ENCODE data around the gene CBLN2.

CBLN2 gene

DNA sequence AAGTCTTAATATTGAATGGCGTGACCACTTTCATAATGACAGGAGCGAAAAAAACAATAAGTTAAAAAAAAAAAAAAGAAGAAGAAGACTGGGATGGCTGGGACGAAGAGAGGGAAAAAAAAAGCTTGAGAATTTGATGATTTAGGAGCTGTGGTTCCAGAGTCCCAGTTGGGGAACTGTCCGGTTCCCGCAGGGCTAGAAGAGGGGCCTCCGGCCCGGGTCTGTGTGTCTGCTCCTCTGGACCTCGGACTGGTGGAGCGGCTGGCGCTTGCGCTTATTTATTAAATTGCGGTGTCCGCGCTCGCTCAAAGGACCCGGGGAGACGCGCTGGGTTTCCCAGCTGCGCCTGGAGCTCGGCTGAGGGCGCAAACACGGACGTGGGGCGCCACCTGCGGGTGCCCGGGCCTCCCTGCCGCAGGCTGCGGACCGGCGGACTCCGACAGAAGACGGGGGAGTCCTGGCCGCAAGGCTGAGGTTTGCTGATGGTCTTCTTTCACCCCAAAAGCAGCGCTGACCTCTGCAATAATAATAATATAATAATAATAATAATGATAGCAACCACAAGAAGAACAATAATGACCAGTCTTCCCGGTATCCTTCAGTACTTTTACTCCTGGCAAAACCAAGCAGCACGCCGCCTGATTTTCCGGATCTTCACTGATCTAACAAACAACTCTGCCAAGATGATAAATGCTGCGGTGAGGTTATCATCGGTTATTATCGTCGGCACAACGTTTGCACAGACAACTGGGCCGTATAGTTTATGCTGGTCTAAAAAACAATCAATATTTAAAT lies at the start of gene CBLN2:
CBLN2 (minus strand) TSS at position 251 of the 795 bp plus-strand sequence. CDS start 2,182 bp downstream, outside the sequence.
- Histone ChIP-seq H3K9me3 (no peaks in the 10 kb centered on the region), H3K36me3 (replicated peaks) (no peaks in the 10 kb centered on the region), H3K27me3 (ENCODE audit: low read depth) (no peaks in the 10 kb centered on the region; the same call in none of the 2 replicates), H3K4me1 (no peaks in the 10 kb centered on the region; the same call in 1 of the 2 replicates), H3K4me3 (no peak within 1 kb of the TSS)
- peak; percentile 36 to 75 for DNase-seq (ENCODE audit: low spot score in 2 of 2)
- in situ Hi-C loops (cut with MboI; ENCODE audit: low sequenced_read_pairs): no loop called here

DNA sequence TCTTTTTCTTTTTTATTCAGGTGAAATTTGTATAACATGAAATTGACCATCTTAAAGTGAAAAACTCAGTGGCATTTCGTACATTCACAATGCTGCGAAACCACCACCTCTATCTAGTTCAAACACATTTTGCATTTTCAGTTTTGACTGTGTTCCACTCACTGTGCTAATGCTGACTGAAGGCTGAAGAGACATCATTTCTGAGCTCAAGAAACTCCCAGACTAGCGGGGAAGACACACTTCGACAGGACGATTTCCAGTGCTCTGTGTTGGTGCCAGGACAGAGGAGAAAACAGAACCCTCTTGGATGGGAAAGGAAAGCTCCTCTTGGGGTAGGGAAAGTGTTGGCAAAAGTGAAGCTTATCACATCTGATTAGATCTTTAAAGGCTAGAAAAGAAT lies 44.2 kb upstream of the CBLN2 start:
- no peak for DNase-seq (ENCODE audit: low spot score in 2 of 2)
- no peaks in the 10 kb centered on the region for H3K9me3 ChIP-seq

DNA sequence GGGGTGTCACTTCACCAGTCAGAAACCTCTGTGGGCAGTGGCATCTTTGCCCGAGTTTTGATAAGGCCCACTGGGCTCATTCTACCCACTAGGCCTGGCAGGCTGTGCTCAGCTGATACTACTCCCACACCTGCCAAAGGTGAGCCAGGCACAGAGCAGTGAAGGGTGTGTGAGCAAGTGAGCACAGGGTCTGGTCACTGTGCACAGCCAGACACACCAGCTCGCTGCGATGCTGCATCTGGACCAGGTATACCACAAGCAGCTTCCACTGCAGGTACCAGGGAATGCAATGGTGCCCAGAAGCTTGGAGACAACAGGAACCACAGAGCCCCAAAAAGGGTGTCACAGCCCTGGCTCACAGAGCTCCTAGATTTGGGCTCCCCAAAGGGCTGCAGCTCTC lies 40.6 kb upstream of the CBLN2 start:
- no peaks in the 10 kb centered on the region for H3K36me3 ChIP-seq (replicated peaks)
- no peaks in the 10 kb centered on the region for H3K9me3 ChIP-seq
- H3K27me3 ChIP-seq (ENCODE audit: low read depth): no peaks in the 10 kb centered on the region
- no peak for DNase-seq (ENCODE audit: low spot score in 2 of 2)
- in situ Hi-C loops (cut with MboI; ENCODE audit: low sequenced_read_pairs): no loop called here
- H3K4me3 ChIP-seq: no peak overlapping the region
- no peaks in the 10 kb centered on the region for H3K4me1 ChIP-seq

More for the DNA sequence above, 44.2 kb upstream of the CBLN2 start:
- H3K27me3 ChIP-seq (ENCODE audit: low read depth): no peaks in the 10 kb centered on the region
- H3K4me3 ChIP-seq: no peak overlapping the region
- H3K36me3 ChIP-seq (replicated peaks): no peaks in the 10 kb centered on the region
- no peaks in the 10 kb centered on the region for H3K4me1 ChIP-seq
- in situ Hi-C loops (cut with MboI; ENCODE audit: low sequenced_read_pairs): no loop called here

DNA sequence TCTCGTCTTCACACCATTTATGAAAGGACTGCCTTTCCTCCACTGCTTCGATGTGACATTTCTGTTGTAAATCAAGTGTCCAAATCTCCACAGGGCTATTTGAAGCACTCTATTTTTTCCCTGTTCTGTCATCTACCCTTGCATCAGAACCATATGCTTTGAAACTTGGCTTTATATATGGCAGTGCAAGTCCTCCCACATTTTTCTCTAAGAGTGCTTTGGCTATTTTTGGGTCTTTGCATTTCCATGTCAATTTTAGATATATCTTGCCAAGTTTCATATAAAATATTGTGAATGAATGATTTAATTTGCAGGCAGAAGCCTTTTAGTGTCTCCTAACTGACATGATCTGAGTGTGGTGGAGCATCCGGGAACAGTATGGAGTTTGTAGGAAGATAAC lies 37.8 kb upstream of the CBLN2 start:
- no peak overlapping the region for H3K4me3 ChIP-seq
- no peaks in the 10 kb centered on the region for H3K36me3 ChIP-seq (replicated peaks)
- DNase-seq (ENCODE audit: low spot score in 2 of 2): no peak
- H3K9me3 ChIP-seq: no peaks in the 10 kb centered on the region
- H3K4me1 ChIP-seq: no peaks in the 10 kb centered on the region
- H3K27me3 ChIP-seq (ENCODE audit: low read depth): no peaks in the 10 kb centered on the region
- in situ Hi-C loops (cut with MboI; ENCODE audit: low sequenced_read_pairs): no loop called here

DNA sequence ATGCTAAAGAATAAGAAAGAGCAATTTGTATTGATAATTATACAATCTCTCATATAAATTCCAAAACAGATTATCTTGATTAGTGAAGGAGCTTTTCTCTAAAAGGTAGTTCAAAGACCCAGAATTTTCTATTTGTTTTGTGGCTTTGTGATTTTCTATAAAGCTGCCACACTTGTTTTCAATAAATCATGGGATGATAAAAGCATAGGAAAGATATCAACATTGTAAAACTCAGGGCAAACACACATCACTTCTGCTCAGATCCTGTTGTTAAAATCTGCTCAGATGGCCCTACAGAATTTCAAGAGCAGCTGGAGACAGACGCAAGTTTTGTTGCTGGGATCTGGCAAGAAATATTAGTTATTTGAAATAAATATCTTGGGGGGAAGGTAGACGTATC lies 28.8 kb upstream of the CBLN2 start:
- no peaks in the 10 kb centered on the region for H3K9me3 ChIP-seq
- no peaks in the 10 kb centered on the region for H3K4me1 ChIP-seq
- no peak for DNase-seq (ENCODE audit: low spot score in 2 of 2)
- no peak overlapping the region for H3K4me3 ChIP-seq
- in situ Hi-C loops (cut with MboI; ENCODE audit: low sequenced_read_pairs): no loop called here
- no peaks in the 10 kb centered on the region for H3K36me3 ChIP-seq (replicated peaks)
- H3K27me3 ChIP-seq (ENCODE audit: low read depth): no peaks in the 10 kb centered on the region

DNA sequence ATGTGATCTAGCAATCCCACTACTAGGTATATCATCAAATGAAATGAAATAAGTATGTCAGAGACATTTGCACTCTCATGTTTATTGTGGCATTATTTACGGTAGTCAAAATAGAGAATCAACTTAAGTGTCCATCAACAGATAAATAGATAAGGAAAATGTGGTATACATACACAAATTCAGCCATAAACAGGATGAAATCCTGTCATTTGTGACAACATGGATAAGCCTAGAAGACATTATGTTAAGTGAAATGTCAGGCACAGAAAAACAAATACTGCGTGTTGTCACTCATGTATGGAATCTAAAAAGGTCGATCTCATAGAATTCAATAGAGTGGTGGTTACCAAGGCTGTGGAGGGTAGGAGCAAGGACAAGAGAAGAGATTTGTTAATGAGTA lies 22.1 kb upstream of the CBLN2 start:
- Histone ChIP-seq H3K9me3 (no peaks in the 10 kb centered on the region), H3K4me1 (no peaks in the 10 kb centered on the region)
- in situ Hi-C loops (cut with MboI; ENCODE audit: low sequenced_read_pairs): no loop called here

DNA sequence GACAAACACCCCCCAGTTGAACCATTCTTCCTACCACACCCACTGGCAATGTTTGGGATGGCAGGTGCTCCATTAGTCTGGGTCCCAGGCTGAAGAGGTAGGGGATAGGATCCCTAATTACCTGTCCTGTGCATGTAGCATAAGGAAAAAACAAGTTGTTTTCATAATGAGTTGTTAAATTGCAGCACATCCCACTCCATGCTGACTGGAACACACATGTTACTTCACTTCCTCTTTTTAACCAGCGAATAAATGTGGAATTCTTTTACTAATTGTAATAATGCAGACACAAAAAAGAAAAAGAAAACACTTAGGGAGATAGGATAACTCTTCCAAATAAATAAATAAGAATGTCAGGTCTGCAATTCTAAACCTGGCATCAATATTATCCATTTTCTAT lies 11.8 kb upstream of the CBLN2 start:
- in situ Hi-C loops (cut with MboI; ENCODE audit: low sequenced_read_pairs): no loop called here
- H3K27me3 ChIP-seq (ENCODE audit: low read depth): no peaks in the 10 kb centered on the region

More for the DNA sequence above, 22.1 kb upstream of the CBLN2 start:
- Histone ChIP-seq H3K4me3 (no peak overlapping the region), H3K27me3 (ENCODE audit: low read depth) (no peaks in the 10 kb centered on the region), H3K36me3 (replicated peaks) (no peaks in the 10 kb centered on the region)
- no peak for DNase-seq (ENCODE audit: low spot score in 2 of 2)

DNA sequence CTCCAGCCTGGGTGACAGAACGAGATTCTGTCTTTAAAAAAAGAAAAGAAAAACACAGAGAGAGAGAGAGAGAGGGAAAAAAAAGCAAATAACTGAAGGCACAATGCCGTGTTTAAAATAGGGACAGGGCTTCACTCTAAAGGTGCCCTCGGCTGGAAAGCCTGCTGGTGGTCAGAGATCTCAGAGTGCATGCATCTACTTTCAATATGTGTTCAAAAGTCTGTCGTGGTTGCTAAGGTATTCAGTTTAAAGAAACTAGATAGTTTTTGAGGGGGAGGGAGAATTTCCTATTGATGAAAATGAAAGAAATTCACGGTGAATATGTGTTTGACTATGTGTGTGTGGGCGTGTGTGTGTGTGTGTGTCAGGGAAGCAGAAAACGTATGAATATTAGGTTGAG lies 11.0 kb upstream of the CBLN2 start:
- no peak overlapping the region for H3K4me3 ChIP-seq
- H3K4me1 ChIP-seq: no peaks in the 10 kb centered on the region
- no peaks in the 10 kb centered on the region for H3K36me3 ChIP-seq (replicated peaks)
- DNase-seq (ENCODE audit: low spot score in 2 of 2): no peak
- H3K9me3 ChIP-seq: no peaks in the 10 kb centered on the region
- H3K27me3 ChIP-seq (ENCODE audit: low read depth): no peaks in the 10 kb centered on the region
- in situ Hi-C loops (cut with MboI; ENCODE audit: low sequenced_read_pairs): no loop called here

More for the DNA sequence above, 11.8 kb upstream of the CBLN2 start:
- no peak for DNase-seq (ENCODE audit: low spot score in 2 of 2)
- H3K4me1 ChIP-seq: no peaks in the 10 kb centered on the region
- no peaks in the 10 kb centered on the region for H3K36me3 ChIP-seq (replicated peaks)
- no peaks in the 10 kb centered on the region for H3K9me3 ChIP-seq
- H3K4me3 ChIP-seq: no peak overlapping the region

DNA sequence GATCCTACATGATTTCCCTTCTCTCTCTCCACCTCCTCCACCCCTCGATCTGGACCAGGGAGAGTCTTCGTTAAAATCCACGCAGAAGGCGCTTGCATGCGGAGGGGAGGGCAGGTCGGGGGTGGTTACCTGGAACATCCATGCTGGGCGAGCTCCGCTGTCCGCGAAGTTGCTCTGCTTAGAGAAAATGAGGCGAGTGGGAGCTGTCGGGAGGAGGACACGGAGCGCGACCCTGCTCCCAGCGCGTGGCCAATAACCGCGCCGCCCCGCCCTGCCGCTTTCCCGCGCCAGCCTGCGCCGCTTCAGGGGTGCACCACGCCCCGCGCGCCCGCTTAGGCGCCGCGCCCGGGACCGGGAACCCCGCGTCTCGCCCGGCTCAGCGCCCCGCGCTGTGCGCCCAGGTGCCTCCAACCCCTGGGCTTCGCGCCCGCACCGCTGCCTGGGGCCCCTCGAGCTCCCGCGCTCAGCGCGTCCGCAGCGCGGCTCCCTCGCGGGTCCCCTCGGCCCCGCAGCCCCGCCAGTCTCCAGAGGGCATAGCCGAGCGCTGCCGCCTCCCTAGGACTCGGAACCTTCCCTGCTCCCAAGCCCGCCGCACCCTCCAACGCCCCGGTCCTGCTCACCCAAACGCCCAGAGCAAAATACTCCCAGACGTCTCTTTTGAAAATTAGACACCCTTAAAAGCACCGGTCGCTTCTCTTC lies 636 bp downstream of the CBLN2 start:
- Histone ChIP-seq H3K4me3 (no peak overlapping the region), H3K27me3 (ENCODE audit: low read depth) (no peaks in the 10 kb centered on the region; the same call in none of the 2 replicates), H3K4me1 (no peaks in the 10 kb centered on the region; the same call in 1 of the 2 replicates), H3K9me3 (no peaks in the 10 kb centered on the region), H3K36me3 (replicated peaks) (no peaks in the 10 kb centered on the region)
- in situ Hi-C loops (cut with MboI; ENCODE audit: low sequenced_read_pairs): no loop called here
- no peak for DNase-seq (ENCODE audit: low spot score in 2 of 2)

DNA sequence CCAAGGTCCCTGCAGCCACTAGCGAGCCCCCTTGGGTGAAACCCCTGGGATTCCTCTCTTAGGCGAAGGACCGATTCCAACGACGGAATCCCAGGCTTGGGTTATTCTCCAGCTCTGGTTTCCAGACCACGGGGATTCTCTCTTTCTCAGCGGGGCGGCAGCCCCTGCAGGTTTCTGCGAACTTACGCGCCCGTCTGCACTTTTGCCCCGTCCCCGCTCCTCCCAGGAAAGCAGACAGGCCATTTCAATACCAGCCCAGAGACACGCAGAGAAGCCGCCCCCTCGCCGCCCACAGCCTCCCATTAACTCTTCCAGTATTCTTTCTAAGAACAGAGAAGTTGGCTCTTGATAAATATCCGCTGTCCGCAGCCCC lies 1.2 kb downstream of the CBLN2 start:
- Histone ChIP-seq H3K9me3 (no peaks in the 10 kb centered on the region), H3K4me3 (no peak overlapping the region), H3K36me3 (replicated peaks) (no peaks in the 10 kb centered on the region), H3K4me1 (no peaks in the 10 kb centered on the region; the same call in 1 of the 2 replicates), H3K27me3 (ENCODE audit: low read depth) (no peaks in the 10 kb centered on the region; the same call in none of the 2 replicates)
- in situ Hi-C loops (cut with MboI; ENCODE audit: low sequenced_read_pairs): no loop called here
- no peak for DNase-seq (ENCODE audit: low spot score in 2 of 2)

DNA sequence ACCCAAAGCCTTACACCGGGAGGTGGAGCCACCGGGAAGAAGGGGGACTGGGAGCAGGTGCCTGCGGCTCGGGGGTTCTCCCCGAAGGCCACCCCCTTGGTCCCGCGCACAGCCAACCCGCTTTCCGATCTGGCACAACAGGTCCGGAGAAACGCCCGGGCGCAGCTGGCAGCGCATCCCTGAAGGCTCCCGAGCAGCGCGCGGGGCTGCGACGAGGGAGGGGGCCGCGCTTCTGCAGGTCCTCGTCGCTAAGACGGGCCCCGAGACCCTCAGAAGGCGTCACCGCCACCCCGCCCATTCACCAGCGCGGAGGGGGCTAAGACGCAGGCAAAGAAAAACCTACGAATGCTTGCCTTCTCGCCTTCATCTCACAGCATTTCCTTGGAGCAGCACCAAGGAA lies 1.8 kb downstream of the CBLN2 start:
- in situ Hi-C loops (cut with MboI; ENCODE audit: low sequenced_read_pairs): no loop called here
- DNase-seq (ENCODE audit: low spot score in 2 of 2): no peak
- H3K4me3 ChIP-seq: no peak overlapping the region
- no peaks in the 10 kb centered on the region; the same call in 1 of the 2 replicates for H3K4me1 ChIP-seq
- H3K27me3 ChIP-seq (ENCODE audit: low read depth): no peaks in the 10 kb centered on the region; the same call in none of the 2 replicates
- H3K36me3 ChIP-seq (replicated peaks): no peaks in the 10 kb centered on the region
- H3K9me3 ChIP-seq: no peaks in the 10 kb centered on the region

DNA sequence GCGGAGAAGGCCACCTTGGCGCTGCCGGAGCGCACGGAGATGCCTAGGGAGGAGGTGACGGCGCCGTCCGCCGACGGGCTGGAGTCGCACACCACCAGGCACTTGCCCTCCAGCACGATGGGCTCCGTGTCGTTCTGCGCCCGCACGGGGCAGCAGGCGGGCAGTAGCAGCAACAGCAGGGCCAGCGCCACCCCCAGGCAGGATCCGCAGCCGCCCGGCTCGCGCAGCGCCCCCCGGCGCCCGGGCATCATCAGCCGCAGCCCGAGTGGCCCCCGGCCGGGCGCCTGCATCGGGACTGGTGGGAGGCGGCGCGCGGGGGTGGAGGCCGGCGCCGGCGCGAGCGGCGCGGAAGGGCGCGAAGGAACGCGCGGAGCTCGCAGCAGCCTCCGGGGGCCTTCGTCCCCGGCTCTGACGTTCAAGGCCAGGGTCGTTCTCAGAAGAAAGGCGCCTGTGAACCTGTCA lies 2.2 kb downstream of the CBLN2 start:
- in situ Hi-C loops (cut with MboI; ENCODE audit: low sequenced_read_pairs): no loop called here
- H3K4me1 ChIP-seq: no peaks in the 10 kb centered on the region; the same call in 1 of the 2 replicates
- H3K27me3 ChIP-seq (ENCODE audit: low read depth): no peaks in the 10 kb centered on the region; the same call in none of the 2 replicates
- DNase-seq (ENCODE audit: low spot score in 2 of 2): no peak
- no peak overlapping the region for H3K4me3 ChIP-seq
- no peaks in the 10 kb centered on the region for H3K36me3 ChIP-seq (replicated peaks)
- no peaks in the 10 kb centered on the region for H3K9me3 ChIP-seq

DNA sequence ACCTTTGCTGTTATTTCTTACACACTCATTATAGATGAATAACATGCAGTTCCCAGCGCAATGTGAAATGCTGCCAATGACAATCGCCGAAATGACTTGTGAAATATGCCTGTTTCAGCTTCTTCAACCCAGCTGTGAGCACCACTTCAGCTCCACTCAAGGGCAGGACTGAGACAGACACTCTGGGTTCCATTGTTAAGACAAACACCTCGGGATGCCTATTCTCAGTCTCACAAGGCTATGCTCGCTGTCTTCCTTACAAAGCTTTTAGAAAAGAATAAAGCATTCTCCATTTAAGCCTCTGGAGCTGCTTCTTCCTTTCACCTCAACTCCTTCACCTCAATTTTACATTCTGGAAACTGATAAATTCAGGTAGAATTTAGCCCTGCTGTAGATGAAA lies 4.2 kb downstream of the CBLN2 start:
- H3K36me3 ChIP-seq (replicated peaks): no peaks in the 10 kb centered on the region
- no peaks in the 10 kb centered on the region for H3K9me3 ChIP-seq
- H3K4me3 ChIP-seq: no peak overlapping the region
- in situ Hi-C loops (cut with MboI; ENCODE audit: low sequenced_read_pairs): no loop called here
- no peaks in the 10 kb centered on the region; the same call in 1 of the 2 replicates for H3K4me1 ChIP-seq
- H3K27me3 ChIP-seq (ENCODE audit: low read depth): no peaks in the 10 kb centered on the region; the same call in 1 of the 2 replicates
- no peak for DNase-seq (ENCODE audit: low spot score in 2 of 2)

DNA sequence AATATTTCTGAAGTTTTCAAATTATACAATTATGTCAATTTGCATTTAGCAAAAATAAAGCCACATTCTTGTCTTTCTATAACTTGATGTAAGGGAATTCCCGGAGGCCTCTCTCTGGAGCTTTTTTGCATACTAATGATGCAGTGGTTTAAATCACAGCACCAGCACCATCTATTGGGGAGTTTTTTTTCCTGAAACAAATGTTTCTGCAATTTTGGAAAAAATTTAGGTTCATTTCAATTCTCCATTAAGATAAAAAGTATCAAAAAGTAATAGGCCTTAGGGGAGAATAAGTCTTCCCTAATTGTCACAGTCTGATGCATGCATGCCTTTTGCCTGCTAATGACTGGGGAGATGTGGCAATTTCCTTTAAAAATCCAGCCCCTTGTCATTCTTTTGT lies 13.5 kb downstream of the CBLN2 start:
- H3K4me1 ChIP-seq: no peaks in the 10 kb centered on the region
- H3K4me3 ChIP-seq: no peak overlapping the region
- in situ Hi-C loops (cut with MboI; ENCODE audit: low sequenced_read_pairs): no loop called here
- H3K36me3 ChIP-seq (replicated peaks): no peaks in the 10 kb centered on the region
- no peak for DNase-seq (ENCODE audit: low spot score in 2 of 2)
- H3K27me3 ChIP-seq (ENCODE audit: low read depth): no peaks in the 10 kb centered on the region
- H3K9me3 ChIP-seq: no peaks in the 10 kb centered on the region
